Fibroblast of lung (primary cell): Measurements from ENCODE around the gene MRPL9. TPM values are rescaled to one million over a fixed set of nuclear protein-coding genes. Genes with fewer than 3 reads are reported as not detected.

Experiments used
- DNase-seq, 2 donors: peaks; one replicate each; pipeline versions ENCODE4 v3.0.0 to v3.0.0-alpha.2; 2010; ENCODE audit warnings: low read depth in 2 of 2
- H2AFZ ChIP-seq: 2 replicates; pipeline ENCODE4 v1.5.1; 2012; ENCODE audit warnings: low read length, control low read depth, inconsistent platforms
- H3K27ac ChIP-seq: 2 replicates; pipeline ENCODE4 v1.5.1; 2011; ENCODE audit warnings: low read length, control low read depth; ENCODE audit not compliant: insufficient read depth
- H3K27me3 ChIP-seq: 2 replicates; pipeline ENCODE4 v1.5.1; 2011; ENCODE audit warnings: mild to moderate bottlenecking, low read length; ENCODE audit not compliant: control insufficient read depth, insufficient read depth
- H3K36me3 ChIP-seq: 2 replicates; pipeline ENCODE4 v1.5.1; 2011; ENCODE audit warnings: low read length; ENCODE audit not compliant: control insufficient read depth, insufficient read depth
- H3K4me1 ChIP-seq: 2 replicates; pipeline ENCODE4 v1.5.1; 2011; ENCODE audit warnings: low read length; ENCODE audit not compliant: control insufficient read depth, insufficient read depth; ENCODE audit errors: extremely low read depth
- H3K4me2 ChIP-seq: 2 replicates; pipeline ENCODE4 v1.5.1; 2011; ENCODE audit warnings: low read length, control low read depth; ENCODE audit not compliant: insufficient read depth; ENCODE audit errors: extremely low read depth
- H3K4me3 ChIP-seq, 4 experiments: fragments of 200-600 bp in 1 of 4; sonication (generic) in 1 of 4; replicated peaks in 1 of 4; 2 replicates each; pipeline ENCODE4 v1.5.1; 2011 to 2016; ENCODE audit warnings: low read length in 4 of 4, low read depth in 3 of 4, mild to moderate bottlenecking in 3 of 4, control low read depth in 2 of 4, inconsistent platforms in 1 of 4, mixed read lengths in 1 of 4; ENCODE audit not compliant: insufficient read depth in 1 of 4; ENCODE audit errors: control extremely low read depth in 1 of 4
- H3K79me2 ChIP-seq: 2 replicates; pipeline ENCODE4 v1.5.1; 2012; ENCODE audit warnings: mild to moderate bottlenecking, low read length, inconsistent platforms; ENCODE audit not compliant: control insufficient read depth, insufficient read depth
- H3K9ac ChIP-seq: 2 replicates; pipeline ENCODE4 v1.5.1; 2011; ENCODE audit warnings: mild to moderate bottlenecking, low read length, control low read depth; ENCODE audit not compliant: insufficient read depth
- H3K9me3 ChIP-seq: 2 replicates; pipeline ENCODE4 v1.5.1; 2012; ENCODE audit warnings: low read depth, low read length; ENCODE audit not compliant: control insufficient read depth, insufficient read depth
- H4K20me1 ChIP-seq: 2 replicates; pipeline ENCODE4 v1.5.1; 2011; ENCODE audit warnings: low read length; ENCODE audit not compliant: control insufficient read depth, insufficient read depth; ENCODE audit errors: extremely low read depth
- CTCF ChIP-seq, 2 donors: IDR thresholded peaks in 1 of 2; conservative IDR thresholded peaks in 1 of 2; 1 replicate in 1 of 2; 2 replicates in 1 of 2; pipeline ENCODE4 v1.5.1; 2011 to 2012; ENCODE audit warnings: low read length in 2 of 2, control low read depth in 1 of 2, inconsistent platforms in 1 of 2, low read depth in 1 of 2, mild to moderate bottlenecking in 1 of 2
- EZH2 ChIP-seq: IDR thresholded peaks from 2 replicates; pipeline ENCODE4 v1.5.1; 2012; ENCODE audit warnings: low read length, control low read depth, mild to moderate bottlenecking; ENCODE audit errors: missing control alignments
- polyA plus RNA-seq, 2 donors: library from polyadenylated mRNA; depleted of rRNA in 1 of 2; stranded (reverse) in 1 of 2; unstranded in 1 of 2; fragments of >200 nt; gene quantifications; 2 replicates each; pipeline ENCODE4 v1.2.1, GENCODE V29; 2011 to 2012; ENCODE audit warnings: missing spikeins in 1 of 2
- total RNA-seq: library from RNA; depleted of rRNA; stranded (reverse); fragments of >200 nt; gene quantifications from 2 replicates; pipeline ENCODE4 v1.2.1, GENCODE V29; 2014

The MRPL9 gene
- total and polyA plus RNA-seq, 2 donors (not counting 1 experiment from before 2014, with no cell fraction given), result 58.3 to 86.5 TPM

GRCh38 chr1:151798571-151798970 lies 35.3 kb upstream of the MRPL9 start:
- no peak for DNase-seq
- no peak overlapping the region for H2AFZ ChIP-seq
- no peaks in the 10 kb centered on the region for H4K20me1 ChIP-seq
- no peak for TF ChIP-seq CTCF (conservative IDR thresholded peaks at IDR 0.05 in 1 of 2, IDR thresholded peaks at IDR 0.05 in 1 of 2; ENCODE audit: low read depth in 1 of 2, low read length in 2 of 2)
- no peak for TF ChIP-seq EZH2
- no peak overlapping the region for H3K9ac ChIP-seq
- no peaks in the 10 kb centered on the region for H3K79me2 ChIP-seq
- peaks cover 50% of the 10 kb centered on the region for H3K27me3 ChIP-seq
- no peak overlapping the region for H3K4me2 ChIP-seq
- no peaks in the 10 kb centered on the region for H3K4me1 ChIP-seq
- H3K4me3 ChIP-seq, result no peak overlapping the region
- H3K9me3 ChIP-seq, result no peaks in the 10 kb centered on the region
- H3K36me3 ChIP-seq, result no peaks in the 10 kb centered on the region
- no peak overlapping the region for H3K27ac ChIP-seq

- TF ChIP-seq EZH2 (no peak), CTCF (conservative IDR thresholded peaks at IDR 0.05 in 1 of 2, IDR thresholded peaks at IDR 0.05 in 1 of 2; ENCODE audit: low read depth in 1 of 2, low read length in 2 of 2) (no peak)
- no peak overlapping the region for H3K27ac ChIP-seq
These were observed 27.8 kb upstream of the MRPL9 start for GRCh38 chr1:151790940-151791651.

GRCh38 chr1:151790071-151790939 lies 27.0 kb upstream of the MRPL9 start, which contains the start of gene TDRKH:
Gene TDRKH, minus strand, starts transcription at chr1:151790500. Its CDS starts 7,478 bp downstream, at chr1:151783022.
- Histone ChIP-seq H3K36me3 (no peaks in the 10 kb centered on the region), H3K4me1 (no peaks in the 10 kb centered on the region), H3K4me2 (peak within 1 kb of the TSS; percentile 89), H3K9me3 (no peaks in the 10 kb centered on the region), H3K27me3 (no peaks in the 10 kb centered on the region), H3K27ac (no peak within 1 kb of the TSS), H3K9ac (no peak within 1 kb of the TSS), H4K20me1 (no peaks in the 10 kb centered on the region), H3K79me2 (no peaks in the 10 kb centered on the region), H2AFZ (peak within 1 kb of the TSS; percentile 98), H3K4me3 (peak within 1 kb of the TSS; percentile 63 to 85 (median 70))
- peak; percentile 99 to 100 for DNase-seq
- TF ChIP-seq CTCF (conservative IDR thresholded peaks at IDR 0.05 in 1 of 2, IDR thresholded peaks at IDR 0.05 in 1 of 2; ENCODE audit: low read depth in 1 of 2, low read length in 2 of 2) (peak in 1 of 2 donors; percentile 5), EZH2 (peak; percentile 46)

More at GRCh38 chr1:151790940-151791651, 27.8 kb upstream of the MRPL9 start:
- Histone ChIP-seq H2AFZ (peak overlapping the region; percentile 98), H3K36me3 (no peaks in the 10 kb centered on the region), H3K4me2 (peak overlapping the region; percentile 64), H4K20me1 (no peaks in the 10 kb centered on the region), H3K4me3 (peak overlapping the region; percentile 62 to 85 (median 69)), H3K9me3 (no peaks in the 10 kb centered on the region), H3K9ac (no peak overlapping the region), H3K79me2 (no peaks in the 10 kb centered on the region), H3K27me3 (peaks cover under 1% of the 10 kb centered on the region), H3K4me1 (no peaks in the 10 kb centered on the region)
- DNase-seq, result peak in 1 of 2 donors; percentile 6
